Duodenal mucosa (tissue), 2 donors: ENCODE results near the gene KCNMB2.

ENCODE experiments used
- H3K27ac ChIP-seq: one replicate; pipeline ENCODE4 v1.7.0; 2013; ENCODE audit warnings: low read depth, low read length
- H3K27me3 ChIP-seq, 2 donors: one replicate each; pipeline ENCODE4 v1.7.0; 2013; ENCODE audit warnings: low read length in 2 of 2, control low read depth in 1 of 2; ENCODE audit not compliant: insufficient read depth in 2 of 2, control insufficient read depth in 1 of 2
- H3K36me3 ChIP-seq, 2 donors: one replicate each; pipeline ENCODE4 v1.7.0; 2013; ENCODE audit warnings: low read length in 2 of 2, control low read depth in 1 of 2; ENCODE audit not compliant: insufficient read depth in 2 of 2, control insufficient read depth in 1 of 2
- H3K4me1 ChIP-seq, 2 donors: one replicate each; pipeline ENCODE4 v1.7.0; 2013; ENCODE audit warnings: low read length in 2 of 2, control low read depth in 1 of 2; ENCODE audit not compliant: insufficient read depth in 2 of 2, control insufficient read depth in 1 of 2
- H3K4me3 ChIP-seq, 2 donors: one replicate each; pipeline ENCODE4 v1.7.0; 2013; ENCODE audit warnings: low read length in 2 of 2, low read depth in 1 of 2
- H3K9ac ChIP-seq, 2 donors: one replicate each; pipeline ENCODE4 v1.7.0; 2013; ENCODE audit warnings: low read length in 2 of 2, low read depth in 1 of 2
- H3K9me3 ChIP-seq, 2 donors: one replicate each; pipeline ENCODE4 v1.7.0; 2013; ENCODE audit warnings: low read length in 2 of 2, control low read depth in 1 of 2; ENCODE audit not compliant: control insufficient read depth in 1 of 2

KCNMB2 gene

GRCh38 chr3:178680489-178680888, 144.3 kb downstream of the KCNMB2 start:
- no peak overlapping the region for H3K4me3 ChIP-seq
- H3K9ac ChIP-seq: no peak overlapping the region
- no peaks in the 10 kb centered on the region for H3K9me3 ChIP-seq
- H3K36me3 ChIP-seq: no peaks in the 10 kb centered on the region
- H3K27ac ChIP-seq: no peak overlapping the region
- H3K4me1 ChIP-seq: no peaks in the 10 kb centered on the region
- no peaks in the 10 kb centered on the region for H3K27me3 ChIP-seq

GRCh38 chr3:178684881-178685590, 148.8 kb downstream of the KCNMB2 start:
- Histone ChIP-seq H3K4me3 (no peak overlapping the region), H3K27ac (no peak overlapping the region), H3K4me1 (no peaks in the 10 kb centered on the region), H3K9ac (no peak overlapping the region), H3K36me3 (no peaks in the 10 kb centered on the region), H3K27me3 (no peaks in the 10 kb centered on the region), H3K9me3 (no peaks in the 10 kb centered on the region)

- H3K36me3 ChIP-seq: no peaks in the 10 kb centered on the region
- no peak overlapping the region for H3K9ac ChIP-seq
- no peaks in the 10 kb centered on the region for H3K4me1 ChIP-seq
- H3K27ac ChIP-seq: no peak overlapping the region
- H3K9me3 ChIP-seq: no peaks in the 10 kb centered on the region
- no peaks in the 10 kb centered on the region for H3K27me3 ChIP-seq
- no peak overlapping the region for H3K4me3 ChIP-seq
These were observed 149.3 kb downstream of the KCNMB2 start for GRCh38 chr3:178685591-178685906.

- Histone ChIP-seq H3K36me3 (no peaks in the 10 kb centered on the region), H3K27ac (no peak overlapping the region), H3K9ac (no peak overlapping the region), H3K4me3 (no peak overlapping the region), H3K9me3 (no peaks in the 10 kb centered on the region), H3K4me1 (no peaks in the 10 kb centered on the region), H3K27me3 (no peaks in the 10 kb centered on the region)
These were observed 150.6 kb downstream of the KCNMB2 start for GRCh38 chr3:178686826-178687225.

- H3K4me1 ChIP-seq: no peaks in the 10 kb centered on the region
- peaks cover 0 to 3% of the 10 kb centered on the region in 2 donors for H3K9me3 ChIP-seq
- no peak overlapping the region for H3K27ac ChIP-seq
- H3K27me3 ChIP-seq: no peaks in the 10 kb centered on the region
- H3K9ac ChIP-seq: no peak overlapping the region
- H3K4me3 ChIP-seq: no peak overlapping the region
- no peaks in the 10 kb centered on the region for H3K36me3 ChIP-seq
These were observed 154.3 kb downstream of the KCNMB2 start for GRCh38 chr3:178690571-178690970.

- no peaks in the 10 kb centered on the region for H3K36me3 ChIP-seq
- H3K4me3 ChIP-seq: no peak overlapping the region
- no peak overlapping the region for H3K27ac ChIP-seq
- peaks cover 4 to 6% of the 10 kb centered on the region in 2 donors for H3K9me3 ChIP-seq
- H3K27me3 ChIP-seq: no peaks in the 10 kb centered on the region
- H3K4me1 ChIP-seq: no peaks in the 10 kb centered on the region
- no peak overlapping the region for H3K9ac ChIP-seq
These were observed 163.1 kb downstream of the KCNMB2 start for GRCh38 chr3:178699364-178699763.

GRCh38 chr3:178699810-178700209, 163.6 kb downstream of the KCNMB2 start:
- no peaks in the 10 kb centered on the region for H3K4me1 ChIP-seq
- no peaks in the 10 kb centered on the region for H3K36me3 ChIP-seq
- H3K4me3 ChIP-seq: no peak overlapping the region
- no peaks in the 10 kb centered on the region for H3K27me3 ChIP-seq
- H3K9ac ChIP-seq: no peak overlapping the region
- H3K27ac ChIP-seq: no peak overlapping the region
- H3K9me3 ChIP-seq: peaks cover 4% of the 10 kb centered on the region in 2 donors

- H3K9ac ChIP-seq: no peak overlapping the region
- no peak overlapping the region for H3K4me3 ChIP-seq
- no peaks in the 10 kb centered on the region for H3K36me3 ChIP-seq
- no peak overlapping the region for H3K27ac ChIP-seq
- H3K4me1 ChIP-seq: no peaks in the 10 kb centered on the region
- no peaks in the 10 kb centered on the region for H3K27me3 ChIP-seq
- H3K9me3 ChIP-seq: peaks cover 0 to 3% of the 10 kb centered on the region in 2 donors
These were observed 167.2 kb downstream of the KCNMB2 start for GRCh38 chr3:178703268-178703975.

GRCh38 chr3:178705925-178706324, 169.7 kb downstream of the KCNMB2 start:
- Histone ChIP-seq H3K9me3 (no peaks in the 10 kb centered on the region), H3K27ac (no peak overlapping the region), H3K4me1 (no peaks in the 10 kb centered on the region), H3K36me3 (no peaks in the 10 kb centered on the region), H3K4me3 (no peak overlapping the region), H3K9ac (no peak overlapping the region), H3K27me3 (no peaks in the 10 kb centered on the region)

GRCh38 chr3:178706411-178706810, 170.2 kb downstream of the KCNMB2 start:
- Histone ChIP-seq H3K36me3 (no peaks in the 10 kb centered on the region), H3K4me1 (no peaks in the 10 kb centered on the region), H3K27ac (no peak overlapping the region), H3K4me3 (no peak overlapping the region), H3K27me3 (no peaks in the 10 kb centered on the region), H3K9ac (no peak overlapping the region), H3K9me3 (no peaks in the 10 kb centered on the region)
